GM21390 (cell line): Measurements from ENCODE around the gene ERG28.

Experiments
- ATAC-seq: cut with Tn5 transposase; IDR thresholded peaks from one replicate; pipeline ENCODE4 v1.9.1; 2021; ENCODE audit not compliant: unreplicated experiment

The ERG28 gene

DNA sequence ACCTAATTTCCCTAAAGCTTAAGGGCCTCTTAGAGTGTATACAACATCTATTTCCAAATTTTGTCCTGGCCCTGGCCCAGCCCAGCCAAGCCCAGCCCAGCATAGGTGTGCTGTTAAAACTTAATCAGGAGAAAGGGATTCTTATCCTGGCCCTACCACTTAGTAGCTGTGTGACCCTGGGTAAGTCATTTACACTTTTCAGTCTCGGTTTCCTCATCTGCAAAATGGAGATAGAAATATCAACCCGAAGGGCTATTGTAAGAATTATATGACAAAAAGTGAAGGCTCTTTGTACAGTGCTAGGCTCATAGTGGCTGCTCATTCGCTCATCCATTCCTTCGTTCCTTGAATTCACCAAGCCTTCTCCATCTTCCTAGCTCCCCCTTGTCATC is 442 bp downstream of the ERG28 start:
- ATAC-seq: no peak

DNA sequence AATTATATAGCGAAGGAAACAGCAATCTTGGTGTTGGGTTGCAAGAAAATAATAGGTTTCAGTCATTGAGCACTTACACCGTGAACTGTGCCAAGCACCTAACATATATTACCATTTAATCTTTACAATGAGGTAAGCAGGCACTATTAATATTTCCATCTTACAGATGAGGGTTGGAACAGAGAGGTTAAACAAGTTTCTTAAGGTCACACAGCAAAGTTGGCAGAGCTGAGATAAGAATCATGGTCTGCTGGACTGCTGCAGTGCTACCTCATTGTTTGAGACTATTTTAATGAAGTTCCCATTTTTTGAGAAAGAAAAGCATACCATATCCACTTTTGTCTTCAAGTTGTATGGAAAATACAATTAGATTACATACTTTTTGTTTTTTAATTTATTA is 1.7 kb downstream of the ERG28 start:
- ATAC-seq: no peak

DNA sequence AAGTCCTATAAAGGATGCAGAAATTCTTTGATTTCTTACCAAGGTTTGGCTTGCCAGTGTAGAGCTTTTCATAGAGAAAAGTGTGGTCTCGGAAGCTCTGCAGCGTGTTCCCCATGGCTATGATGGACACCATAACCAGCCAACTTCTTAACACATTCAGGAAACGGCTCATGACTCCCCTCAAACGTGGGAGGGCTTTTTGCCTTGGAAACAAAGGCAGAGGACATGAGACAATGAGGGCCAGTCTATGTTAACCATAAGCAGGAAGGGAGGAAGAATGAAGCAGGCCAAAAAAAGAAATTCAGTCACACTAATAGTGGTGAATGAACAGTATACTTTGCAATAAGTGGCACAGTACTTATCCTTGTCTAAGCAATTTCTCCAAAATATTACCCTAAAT is 3.3 kb downstream of the ERG28 start:
- no peak for ATAC-seq

DNA sequence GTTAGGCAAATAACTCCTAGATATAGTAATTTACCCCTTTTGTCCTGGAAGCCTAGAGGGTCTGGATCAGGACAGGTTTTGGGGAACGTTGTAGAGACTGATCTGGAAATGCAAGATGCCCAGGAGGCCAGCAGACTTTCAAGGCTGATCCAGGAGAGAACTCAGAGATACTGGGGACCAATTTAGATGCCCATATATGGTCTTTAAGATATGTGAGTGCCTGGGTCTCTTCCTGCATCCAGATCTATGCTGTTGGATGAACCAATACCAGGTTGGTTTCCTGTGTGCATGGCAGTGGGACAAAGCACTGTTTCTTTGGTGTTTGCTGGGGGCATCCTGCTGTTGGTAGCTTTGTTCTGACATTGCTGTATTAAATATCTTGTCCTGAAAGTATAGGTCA is 5.4 kb downstream of the ERG28 start:
- no peak for ATAC-seq

DNA sequence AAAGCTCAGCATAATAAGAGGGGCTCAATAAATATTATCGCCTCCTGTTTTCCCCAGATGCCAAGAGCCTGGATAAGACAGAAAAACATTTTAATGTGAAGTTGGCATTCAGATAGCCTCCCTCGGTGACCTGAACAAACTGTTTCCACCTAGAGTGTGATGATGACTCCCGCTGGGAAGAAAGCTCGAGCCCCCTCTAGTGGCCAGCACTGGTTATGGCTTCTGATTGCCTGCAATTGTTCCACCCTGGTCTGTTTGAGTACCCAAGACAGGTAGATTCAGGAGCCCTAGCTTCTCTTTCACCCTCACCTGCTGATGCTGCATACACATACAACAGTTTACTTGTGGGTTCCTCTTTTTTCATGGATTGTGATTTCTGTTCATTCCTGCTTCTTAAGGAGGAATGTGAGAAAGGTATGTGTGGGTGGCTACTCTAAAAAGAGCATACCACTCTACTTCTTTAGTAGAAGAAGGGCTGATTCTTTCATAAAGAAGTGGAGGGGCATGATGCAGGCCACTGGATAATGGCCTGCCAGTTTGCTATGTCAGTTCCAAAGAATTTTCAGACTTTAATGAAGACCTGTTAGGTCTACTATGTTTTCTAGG is 6.4 kb downstream of the ERG28 start:
- peak; percentile 71 for ATAC-seq

DNA sequence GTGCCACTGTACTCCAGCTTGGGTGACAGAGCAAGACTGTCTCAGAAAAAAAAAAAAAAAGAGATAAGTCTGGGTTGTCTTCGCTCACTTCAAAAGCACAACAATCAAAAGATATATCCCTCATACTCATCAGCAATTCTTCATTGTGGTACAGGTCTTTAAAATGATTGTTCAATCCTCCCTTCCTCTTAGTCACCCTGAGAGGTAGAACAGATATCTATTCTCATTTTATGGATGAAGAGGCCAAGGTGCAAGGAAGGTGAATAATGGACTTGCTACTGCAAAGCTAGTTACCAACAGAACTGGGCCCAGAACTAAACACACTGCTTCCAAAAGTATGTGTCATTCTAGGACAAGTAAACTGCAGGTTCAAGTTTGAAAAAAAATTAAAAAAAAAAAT is 7.1 kb downstream of the ERG28 start:
- no peak for ATAC-seq

DNA sequence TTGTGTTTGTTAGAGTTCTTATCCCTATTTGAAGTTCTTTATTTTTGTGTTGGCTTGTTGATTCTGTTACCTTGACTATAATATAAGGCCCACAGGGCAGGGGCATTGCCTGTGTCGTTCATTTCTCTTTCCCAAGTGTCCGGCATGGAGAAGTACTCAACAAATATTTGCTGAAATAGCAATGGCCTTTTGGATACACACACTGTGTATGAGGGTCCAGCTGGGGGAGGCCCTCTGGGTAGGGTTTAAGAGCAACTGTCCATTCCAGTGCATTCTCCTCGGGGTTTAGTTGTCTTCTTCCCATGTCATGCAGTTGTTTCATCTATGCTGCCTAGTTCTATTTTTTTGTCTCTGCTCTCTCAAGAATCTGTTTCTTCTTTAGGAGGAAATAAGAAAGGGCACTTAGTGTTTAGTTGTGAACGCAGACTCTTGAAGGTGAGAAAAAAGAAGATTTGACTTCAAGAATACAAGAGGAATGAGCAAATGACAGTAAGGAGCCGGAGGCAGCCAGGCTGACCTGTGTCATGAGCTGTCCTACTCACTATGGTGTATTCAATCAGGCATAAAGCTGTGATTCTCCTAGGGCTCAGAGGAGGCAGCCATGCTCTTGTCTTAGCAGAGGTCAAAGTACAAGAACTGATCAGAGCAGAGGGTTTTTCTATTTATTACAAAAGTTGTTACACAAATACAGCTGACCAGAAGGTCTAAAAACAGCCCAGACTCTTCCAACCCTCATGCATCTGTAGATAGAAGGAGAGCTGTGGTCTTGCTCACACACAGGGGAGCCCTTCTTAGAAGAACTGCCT is 10.2 kb downstream of the ERG28 start:
- ATAC-seq: no peak

DNA sequence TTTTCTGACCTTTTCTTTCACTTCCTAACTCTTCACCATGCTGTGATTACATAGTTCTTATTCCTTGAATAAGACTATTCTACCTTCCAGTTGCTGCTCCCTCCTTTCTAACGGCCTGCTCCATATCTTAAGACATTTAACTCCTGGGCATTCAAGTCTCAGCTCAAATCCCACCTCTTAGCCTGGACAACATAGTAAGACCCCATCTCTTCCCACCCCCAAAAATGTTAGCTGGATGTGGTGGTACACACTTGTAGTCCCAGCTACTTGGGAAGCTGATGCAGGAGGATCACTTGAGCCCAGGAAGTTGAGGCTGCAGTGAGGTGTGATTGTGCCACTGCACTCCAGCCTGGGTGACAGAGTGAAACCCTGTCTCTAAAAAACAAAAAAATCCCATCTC is 10.9 kb downstream of the ERG28 start:
- ATAC-seq: no peak

DNA sequence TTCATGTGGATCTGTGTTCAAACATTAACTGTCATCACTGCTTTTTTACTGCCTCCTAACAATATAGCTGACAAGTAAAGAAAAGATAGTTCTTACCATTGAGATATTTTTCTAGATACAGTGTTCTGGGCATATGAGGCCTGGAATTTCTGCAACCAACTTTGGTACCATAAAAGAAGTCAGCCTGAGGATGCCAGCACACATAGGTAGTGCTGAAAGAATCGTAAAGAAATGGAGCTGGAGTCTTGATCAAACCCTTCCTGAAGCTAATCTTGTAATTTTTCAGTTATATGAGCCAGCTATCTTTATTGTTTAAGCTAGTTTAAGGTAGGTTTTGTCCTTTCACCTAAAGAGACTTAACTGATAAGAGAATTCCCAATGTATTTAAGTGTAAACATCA is 11.3 kb downstream of the ERG28 start:
- ATAC-seq: no peak

DNA sequence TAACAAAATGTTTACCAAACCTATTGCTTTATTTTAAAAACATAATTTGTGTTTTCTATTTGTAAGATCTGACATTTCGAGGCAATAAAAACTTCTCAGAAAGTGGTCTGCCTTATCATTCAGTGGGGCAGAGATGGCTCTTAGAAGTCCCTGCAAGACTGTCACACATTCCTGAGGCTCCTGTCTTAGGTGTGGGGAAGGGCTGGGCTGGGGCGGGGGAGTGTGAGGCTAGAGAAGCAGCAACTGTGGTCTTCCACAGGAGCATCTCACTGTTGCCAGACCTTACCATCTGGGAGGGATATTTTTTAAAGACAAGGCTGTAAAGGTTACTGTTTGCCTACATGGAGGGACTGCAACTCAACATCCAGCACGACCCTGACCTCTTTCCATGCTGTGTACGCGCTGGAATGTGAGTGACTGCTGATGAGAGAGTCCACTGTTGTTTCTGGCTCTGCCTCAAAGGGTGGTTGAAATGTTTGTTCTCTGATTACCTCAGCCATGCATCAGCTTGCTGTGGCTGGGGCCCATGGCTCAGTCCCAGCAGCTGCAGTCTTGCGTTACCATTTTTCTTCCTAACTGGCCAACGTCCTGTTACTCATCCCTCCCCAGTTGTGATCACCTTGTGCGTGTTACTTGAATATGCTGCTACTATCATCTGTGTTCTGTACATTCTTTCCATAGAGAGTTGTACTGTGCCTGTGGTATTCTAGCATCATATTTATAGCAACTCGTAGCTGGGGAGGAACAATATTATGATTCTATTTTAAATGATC is 12.4 kb downstream of the ERG28 start:
- ATAC-seq: no peak

DNA sequence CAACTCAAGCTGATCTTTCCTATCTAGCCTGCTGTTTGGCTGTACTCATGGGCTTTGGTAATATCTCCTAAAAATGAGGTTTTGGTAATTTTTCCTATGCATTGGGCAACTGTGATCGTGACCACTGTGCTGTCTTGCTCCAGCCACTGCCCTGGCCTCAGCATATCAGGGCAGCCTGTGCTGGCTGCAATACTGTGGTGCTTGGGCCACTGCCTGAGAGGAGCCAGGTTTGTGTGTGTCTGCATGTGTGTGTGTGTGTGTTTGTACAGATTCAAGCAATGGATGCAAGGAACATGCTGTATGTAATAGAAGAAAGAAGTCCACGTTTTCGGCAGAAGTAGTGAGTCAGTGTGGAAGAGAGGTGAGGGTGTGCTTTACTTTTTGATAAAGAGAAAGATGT is 13.0 kb downstream of the ERG28 start:
- ATAC-seq: no peak

DNA sequence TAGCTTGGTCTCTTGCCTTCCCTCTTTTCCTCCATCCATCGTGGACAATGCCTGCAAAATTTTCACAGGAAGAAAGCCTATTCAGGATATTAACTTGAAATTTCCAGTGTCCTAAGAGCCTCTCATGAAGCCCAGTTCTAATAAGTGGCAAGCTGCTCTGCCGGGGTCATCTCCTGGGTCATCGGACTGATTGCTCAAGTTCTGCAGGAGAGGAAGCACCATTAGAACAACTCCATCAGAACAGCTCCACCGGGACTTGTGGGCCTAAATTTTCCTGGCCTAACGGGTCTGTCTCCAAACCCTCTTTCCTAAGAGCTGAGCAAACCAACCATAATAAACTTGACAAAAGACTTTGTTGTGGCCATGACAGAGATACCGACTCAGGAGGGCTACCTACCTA is 13.9 kb downstream of the ERG28 start:
- ATAC-seq: no peak

DNA sequence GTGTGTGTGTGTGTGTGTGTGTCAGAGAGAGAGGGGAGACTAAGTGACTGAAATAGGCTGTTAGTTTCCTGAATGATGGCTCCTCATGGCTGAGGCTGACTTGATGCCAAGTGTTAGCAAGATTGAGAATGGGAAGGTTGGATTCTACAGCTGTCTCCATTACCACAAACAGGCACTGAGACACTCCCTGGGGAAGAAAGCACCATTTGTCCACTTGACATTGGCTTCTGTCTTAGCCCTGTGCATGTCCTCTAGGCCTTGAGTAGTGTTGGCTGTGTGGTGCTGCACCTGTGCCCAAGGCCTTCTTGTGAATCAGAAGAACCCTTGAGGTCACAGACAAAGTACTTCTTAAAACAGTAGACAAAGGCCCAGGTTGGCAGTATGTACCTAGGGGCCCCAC is 15.6 kb downstream of the ERG28 start:
- ATAC-seq: no peak

DNA sequence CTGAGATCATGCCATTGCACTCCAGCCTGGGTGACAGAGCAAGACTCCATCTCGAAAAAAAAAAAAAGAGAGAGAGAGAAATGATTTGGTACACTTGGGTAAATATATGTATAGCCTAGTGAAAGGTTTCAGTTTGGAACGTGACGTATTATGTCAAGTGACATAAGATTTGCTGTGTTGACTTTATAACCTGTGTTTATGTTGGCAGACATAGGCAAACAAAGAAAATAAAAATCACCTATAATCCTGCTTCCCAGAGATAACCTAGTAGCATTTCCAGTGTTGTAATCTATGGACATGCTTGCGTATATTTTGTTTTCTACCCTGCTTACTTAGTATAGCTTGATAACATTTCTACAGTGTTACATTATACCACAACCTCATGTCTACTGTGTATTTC is 16.7 kb downstream of the ERG28 start:
- ATAC-seq: no peak

DNA sequence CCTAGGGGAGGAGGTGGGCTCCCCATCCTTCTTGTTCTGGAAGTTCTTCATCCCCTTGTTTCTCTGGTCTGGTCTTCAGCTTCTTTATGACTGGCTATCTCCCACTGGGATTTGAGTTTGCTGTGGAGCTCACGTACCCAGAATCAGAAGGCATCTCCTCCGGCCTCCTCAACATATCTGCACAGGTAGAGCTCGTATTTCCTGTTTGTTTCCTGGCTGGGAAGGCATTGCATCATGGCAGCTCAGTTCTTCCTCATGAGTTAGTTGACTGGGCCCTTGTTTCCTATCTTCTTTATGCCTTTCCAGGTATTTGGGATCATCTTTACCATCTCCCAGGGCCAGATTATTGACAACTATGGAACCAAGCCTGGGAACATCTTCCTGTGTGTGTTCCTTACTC is 19.8 kb downstream of the ERG28 start:
- ATAC-seq: no peak

DNA sequence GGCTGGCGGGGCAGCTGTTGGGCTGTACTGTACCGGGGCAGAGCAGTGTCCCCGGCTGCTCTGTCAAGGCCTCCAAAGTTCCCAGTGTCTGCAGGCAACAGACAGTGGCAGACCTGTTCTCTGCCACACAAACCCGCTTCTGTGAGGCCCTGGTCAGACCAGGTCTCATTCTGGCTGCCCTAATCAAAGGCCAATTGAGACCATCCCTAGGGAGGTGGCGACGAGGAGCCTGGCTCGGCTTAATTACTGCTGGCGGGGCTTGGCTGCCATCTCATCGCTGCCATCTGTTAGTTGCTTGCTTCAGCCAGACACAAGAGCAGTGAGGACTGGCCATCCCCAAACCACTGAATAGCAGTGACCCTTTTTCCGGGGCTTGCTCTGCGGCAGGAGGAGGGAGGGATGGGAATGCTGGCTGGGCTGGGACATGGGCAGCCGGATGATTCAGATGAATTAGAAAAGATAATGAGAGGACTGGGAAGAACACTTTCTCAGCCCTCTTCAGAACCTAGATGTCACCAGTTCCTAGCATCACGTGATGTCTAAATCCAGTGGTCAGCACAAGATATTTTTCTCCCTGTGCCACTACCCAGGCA is 24.5 kb downstream of the ERG28 start:
- ATAC-seq: no peak

DNA sequence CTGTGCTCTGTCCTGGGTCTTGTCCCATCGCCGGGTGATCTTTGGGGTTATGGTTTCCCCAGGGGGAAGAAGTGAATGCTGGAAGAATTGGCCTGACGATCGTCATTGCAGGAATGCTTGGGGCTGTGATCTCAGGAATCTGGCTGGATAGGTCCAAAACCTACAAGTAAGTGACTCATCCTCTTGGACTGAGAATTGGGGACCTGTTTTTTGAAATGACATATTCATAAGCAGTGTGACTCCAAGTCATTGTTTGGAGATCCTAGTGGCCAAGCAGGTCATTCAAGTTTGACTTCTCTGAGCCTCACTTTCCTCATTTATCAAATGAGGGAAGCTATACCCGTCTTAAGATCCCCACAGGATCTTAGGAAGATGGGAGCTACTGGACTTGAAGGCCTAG is 25.8 kb downstream of the ERG28 start:
- ATAC-seq: no peak

DNA sequence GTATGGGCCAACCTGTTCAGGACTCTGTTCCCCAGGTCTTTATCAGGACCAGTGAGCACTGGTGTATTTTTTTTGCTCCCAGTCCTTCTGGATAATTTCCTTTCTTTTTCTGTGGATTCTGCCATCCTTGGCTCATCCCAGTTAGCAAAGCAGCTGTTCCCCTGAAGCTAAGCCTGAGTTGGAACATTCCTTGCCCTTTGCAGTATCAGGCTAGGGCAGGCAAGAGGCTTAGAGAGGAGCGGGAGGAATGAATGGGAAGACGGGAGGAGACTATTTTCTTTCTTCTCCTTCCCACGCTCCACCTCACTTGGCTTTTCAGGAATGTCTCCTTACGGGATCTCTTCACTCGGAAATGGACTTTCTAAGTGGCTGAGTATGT is 29.2 kb downstream of the ERG28 start:
- ATAC-seq: no peak

DNA sequence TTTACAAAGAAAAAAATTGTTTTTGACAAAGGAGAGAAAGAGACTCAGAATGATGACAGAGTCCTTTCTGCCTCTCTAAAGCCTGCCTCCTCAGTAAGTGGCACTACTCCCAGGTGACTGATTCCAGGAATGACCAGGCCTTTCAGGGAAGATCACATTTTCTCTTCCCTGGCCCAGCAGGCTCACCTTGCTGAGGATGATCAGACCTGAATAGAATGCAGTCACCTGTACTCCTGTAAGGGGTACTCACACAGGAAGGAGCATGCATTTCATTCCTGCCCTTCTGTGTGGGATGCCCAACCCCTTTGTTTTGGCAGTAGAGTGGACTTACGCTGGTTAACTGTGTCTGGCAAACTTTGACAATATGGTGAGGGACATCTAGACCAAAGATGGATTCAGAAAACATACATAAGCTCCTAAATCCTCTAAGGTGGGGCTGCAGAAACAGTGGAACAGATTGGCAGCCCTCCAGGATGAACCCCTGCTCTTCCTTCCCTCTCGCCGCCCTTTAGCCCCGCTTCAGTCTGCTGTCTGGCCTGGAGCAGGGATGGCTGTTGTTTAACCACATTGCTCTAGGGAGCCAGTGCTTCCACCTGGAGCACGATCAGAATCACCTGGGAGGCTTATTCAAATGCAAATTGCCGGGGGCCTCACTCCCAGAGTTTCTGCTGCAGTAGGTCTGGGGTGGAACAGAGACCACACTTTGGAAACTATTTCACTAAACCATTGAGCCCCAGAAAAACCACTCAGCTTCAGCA is 29.8 kb downstream of the ERG28 start:
- ATAC-seq: no peak

DNA sequence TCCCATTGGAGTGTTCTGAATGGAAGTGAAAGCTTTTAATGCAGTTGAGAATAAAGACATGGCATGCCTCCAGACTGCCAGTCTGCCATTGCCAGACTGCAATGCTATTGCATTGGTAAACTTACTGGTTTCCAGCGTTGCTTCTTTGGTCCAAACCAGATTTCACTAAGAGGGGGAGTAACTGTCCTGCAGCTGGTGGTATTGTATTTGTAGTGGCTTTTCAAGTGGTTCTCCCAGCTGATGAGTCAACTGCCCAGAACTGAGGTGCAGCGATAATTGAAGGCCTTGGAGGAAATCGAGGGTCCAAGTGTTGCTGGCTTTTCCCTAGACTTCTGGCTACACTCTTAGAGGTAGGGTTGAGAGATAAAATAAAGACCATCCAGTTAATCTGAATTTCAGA is 31.9 kb downstream of the ERG28 start:
- ATAC-seq: no peak

DNA sequence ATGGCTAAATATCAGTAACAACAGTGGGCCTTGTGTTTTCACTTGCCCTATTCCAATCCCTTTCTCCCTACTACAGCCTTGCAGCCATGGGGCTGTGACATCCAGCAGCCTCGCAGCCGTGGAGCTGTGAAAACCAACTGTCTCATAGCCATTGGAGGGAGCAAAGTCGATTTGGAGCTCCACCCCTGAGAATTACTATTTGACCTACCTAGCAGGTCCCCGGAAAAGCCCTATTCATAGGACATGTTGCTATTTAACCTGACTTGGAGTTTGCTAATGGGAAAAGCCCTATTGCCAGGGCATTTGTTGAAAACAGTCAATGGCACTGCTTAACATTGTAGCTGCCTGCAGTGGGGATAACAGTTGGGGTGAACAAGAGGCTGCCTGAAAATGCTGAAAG is 33.3 kb downstream of the ERG28 start:
- no peak for ATAC-seq
